Smooth muscle cell (in vitro differentiated cells): ENCODE results near the gene AGR3. TPM values are rescaled to one million over a fixed set of nuclear protein-coding genes. Genes with fewer than 3 reads are reported as not detected.

ENCODE experiments used
- DNase-seq: peaks from one replicate; lab custom pipeline; 2025; ENCODE audit not compliant: unreplicated experiment; lab: John Stamatoyannopoulos, UW
- H2AFZ ChIP-seq: fragments of 200-600 bp; sonication (generic); 2 replicates; pipeline ENCODE4 v1.6.0; 2016; ENCODE audit warnings: antibody characterized with exemption, low read depth, mild to moderate bottlenecking
- H3F3A ChIP-seq: fragments of 200-600 bp; sonication (generic); 2 replicates; pipeline ENCODE4 v1.6.0; 2017; ENCODE audit warnings: antibody characterized with exemption, low read depth
- H3K27ac ChIP-seq: fragments of 200-600 bp; sonication (generic); 2 replicates; pipeline ENCODE4 v1.5.1; 2016; ENCODE audit warnings: low read depth, mild to moderate bottlenecking
- H3K27me3 ChIP-seq: fragments of 200-600 bp; sonication (generic); 2 replicates; pipeline ENCODE4 v1.6.1; 2016; ENCODE audit warnings: low read depth, mild to moderate bottlenecking
- H3K36me3 ChIP-seq: fragments of 200-600 bp; sonication (generic); 2 replicates; pipeline ENCODE4 v1.5.1; 2016; ENCODE audit warnings: low read depth
- H3K4me1 ChIP-seq: fragments of 200-600 bp; sonication (generic); 2 replicates; pipeline ENCODE4 v1.5.1; 2016; ENCODE audit warnings: low read depth
- H3K4me2 ChIP-seq: fragments of 200-600 bp; sonication (generic); 2 replicates; pipeline ENCODE4 v1.6.0; 2016; ENCODE audit warnings: mild to moderate bottlenecking
- H3K4me3 ChIP-seq: fragments of 200-600 bp; sonication (generic); 2 replicates; pipeline ENCODE4 v1.5.1; 2016; ENCODE audit warnings: mild to moderate bottlenecking
- H3K79me2 ChIP-seq: fragments of 200-600 bp; sonication (generic); 2 replicates; pipeline ENCODE4 v1.6.0; 2016; ENCODE audit warnings: low read depth, mild to moderate bottlenecking
- H3K9ac ChIP-seq: fragments of 200-600 bp; sonication (generic); 2 replicates; pipeline ENCODE4 v1.6.0; 2016; ENCODE audit warnings: low read depth
- H3K9me3 ChIP-seq: fragments of 200-600 bp; sonication (generic); replicated peaks from 2 replicates; pipeline ENCODE4 v1.5.1; 2016; ENCODE audit warnings: low read depth
- H4K20me1 ChIP-seq: fragments of 200-600 bp; sonication (generic); 2 replicates; pipeline ENCODE4 v1.6.0; 2016; ENCODE audit warnings: low read depth
- WGBS: methylation state at CpG from one replicate; pipeline ENCODE4 v1.1.7; 2016; ENCODE audit warnings: low lambda C conversion rate; 5-methylcytosine and 5-hydroxymethylcytosine counted together
- polyA plus RNA-seq: library from polyadenylated mRNA; unstranded; fragments of >200 nt; fragmentation: Nextera tagmentation; extraction: Ambion mirVana; gene quantifications from 2 replicates; pipeline ENCODE4 v1.2.1, GENCODE V29; 2016
- total RNA-seq: library from RNA; depleted of rRNA; stranded (reverse); fragments of >200 nt; gene quantifications from 2 replicates; pipeline ENCODE4 v1.2.3, GENCODE V29; 2014
- TF ChIP-seq, protein P1 (sequence below): fragments of 200-600 bp; sonication (generic); IDR thresholded peaks from 2 replicates; pipeline ENCODE4 v1.5.1; 2017; ENCODE audit warnings: borderline replicate concordance, mild to moderate bottlenecking, antibody characterized with exemption; ENCODE audit not compliant: insufficient read depth, poor library complexity, severe bottlenecking

The AGR3 gene
- total and polyA plus RNA-seq, 2 experiments from 2014 or later: not detected

DNA sequence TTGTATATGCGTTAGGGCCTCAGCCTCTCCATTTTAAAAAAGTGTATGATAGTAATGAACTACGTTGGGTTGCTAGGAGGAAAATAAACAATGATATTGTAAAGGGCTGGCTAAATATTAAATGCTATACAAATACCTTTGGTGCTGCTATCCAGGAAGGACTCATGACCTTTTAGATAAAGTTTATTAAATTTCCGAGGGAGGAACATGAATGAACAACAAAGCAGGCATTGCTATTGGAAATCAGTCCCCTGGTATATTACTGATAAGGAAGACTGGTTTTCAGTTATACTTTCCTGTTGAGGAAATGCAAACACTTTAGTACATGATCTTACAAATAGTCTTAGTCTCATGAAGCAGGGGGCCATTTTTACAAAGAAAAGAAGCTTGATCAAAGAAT is 59.8 kb downstream of the AGR3 start:
- Histone ChIP-seq H4K20me1 (no peaks in the 10 kb centered on the region), H3K27ac (no peak overlapping the region), H3K9ac (no peak overlapping the region), H3K36me3 (no peaks in the 10 kb centered on the region), H3K4me3 (no peak overlapping the region), H3F3A (no peaks in the 10 kb centered on the region), H3K9me3 (no peaks in the 10 kb centered on the region), H3K4me1 (no peaks in the 10 kb centered on the region), H3K4me2 (no peak overlapping the region), H3K27me3 (no peaks in the 10 kb centered on the region), H3K79me2 (no peaks in the 10 kb centered on the region), H2AFZ (no peak overlapping the region)
- 86% methylated on average over 3 of the region's 3 CpGs for whole genome bisulfite sequencing
- DNase-seq: no peak
- TF ChIP-seq, protein P1, sequence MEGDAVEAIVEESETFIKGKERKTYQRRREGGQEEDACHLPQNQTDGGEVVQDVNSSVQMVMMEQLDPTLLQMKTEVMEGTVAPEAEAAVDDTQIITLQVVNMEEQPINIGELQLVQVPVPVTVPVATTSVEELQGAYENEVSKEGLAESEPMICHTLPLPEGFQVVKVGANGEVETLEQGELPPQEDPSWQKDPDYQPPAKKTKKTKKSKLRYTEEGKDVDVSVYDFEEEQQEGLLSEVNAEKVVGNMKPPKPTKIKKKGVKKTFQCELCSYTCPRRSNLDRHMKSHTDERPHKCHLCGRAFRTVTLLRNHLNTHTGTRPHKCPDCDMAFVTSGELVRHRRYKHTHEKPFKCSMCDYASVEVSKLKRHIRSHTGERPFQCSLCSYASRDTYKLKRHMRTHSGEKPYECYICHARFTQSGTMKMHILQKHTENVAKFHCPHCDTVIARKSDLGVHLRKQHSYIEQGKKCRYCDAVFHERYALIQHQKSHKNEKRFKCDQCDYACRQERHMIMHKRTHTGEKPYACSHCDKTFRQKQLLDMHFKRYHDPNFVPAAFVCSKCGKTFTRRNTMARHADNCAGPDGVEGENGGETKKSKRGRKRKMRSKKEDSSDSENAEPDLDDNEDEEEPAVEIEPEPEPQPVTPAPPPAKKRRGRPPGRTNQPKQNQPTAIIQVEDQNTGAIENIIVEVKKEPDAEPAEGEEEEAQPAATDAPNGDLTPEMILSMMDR: no peak

DNA sequence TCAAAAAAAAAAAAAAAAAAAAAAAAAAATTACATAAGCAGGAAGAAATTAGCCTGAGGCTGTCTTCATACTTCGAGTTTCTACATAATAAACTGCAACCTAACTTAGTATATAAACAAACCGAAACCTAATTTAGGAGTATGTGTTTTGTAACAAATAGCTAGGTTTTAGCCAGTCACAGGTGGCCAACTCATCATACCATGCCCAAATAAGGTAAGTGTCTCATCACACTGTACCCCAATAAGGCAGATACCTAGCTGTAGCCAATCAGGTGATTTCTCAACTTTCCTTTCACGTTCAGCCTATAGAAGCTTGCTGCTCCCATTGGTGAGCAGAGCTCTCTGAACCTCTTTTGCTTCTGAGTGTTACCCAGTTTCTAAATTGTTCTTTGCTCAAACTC is 63.1 kb downstream of the AGR3 start:
- H3K9ac ChIP-seq: no peak overlapping the region
- H3K36me3 ChIP-seq: no peaks in the 10 kb centered on the region
- DNase-seq: no peak
- H3K4me2 ChIP-seq: no peak overlapping the region
- no peaks in the 10 kb centered on the region for H3K27me3 ChIP-seq
- no peak overlapping the region for H3K27ac ChIP-seq
- H3F3A ChIP-seq: no peaks in the 10 kb centered on the region
- H3K9me3 ChIP-seq: no peaks in the 10 kb centered on the region
- H3K4me1 ChIP-seq: no peaks in the 10 kb centered on the region
- H3K4me3 ChIP-seq: no peak overlapping the region
- WGBS: 95% methylated on average over 3 of the region's 3 CpGs
- H2AFZ ChIP-seq: no peak overlapping the region
- TF ChIP-seq, protein P1: no peak
- no peaks in the 10 kb centered on the region for H4K20me1 ChIP-seq
- no peaks in the 10 kb centered on the region for H3K79me2 ChIP-seq

DNA sequence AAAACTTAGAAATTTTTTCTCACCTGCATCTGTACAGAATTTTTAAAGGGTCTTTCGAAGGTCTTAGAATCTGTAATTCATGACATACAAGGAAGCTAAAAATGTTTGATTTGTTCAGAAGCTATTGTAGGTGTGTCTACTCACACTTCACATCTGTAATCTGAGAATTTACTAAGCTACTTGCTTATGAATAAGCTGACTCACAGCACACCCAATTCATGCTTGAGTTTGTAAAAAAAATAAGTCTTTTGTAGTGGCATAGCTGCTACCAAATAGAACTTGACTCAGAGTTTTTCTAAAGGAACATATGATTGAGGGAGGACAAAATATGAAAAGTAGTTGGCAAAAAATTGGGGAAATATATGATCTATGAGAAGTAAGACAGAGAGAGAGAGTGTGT is 64.2 kb downstream of the AGR3 start:
- no peak for DNase-seq
- no peak overlapping the region for H3K27ac ChIP-seq
- H3K36me3 ChIP-seq: no peaks in the 10 kb centered on the region
- no peaks in the 10 kb centered on the region for H3K27me3 ChIP-seq
- TF ChIP-seq, protein P1: no peak
- H4K20me1 ChIP-seq: no peaks in the 10 kb centered on the region
- no peak overlapping the region for H3K4me2 ChIP-seq
- H3K9me3 ChIP-seq: no peaks in the 10 kb centered on the region
- no peak overlapping the region for H2AFZ ChIP-seq
- H3K79me2 ChIP-seq: no peaks in the 10 kb centered on the region
- no peak overlapping the region for H3K4me3 ChIP-seq
- H3K9ac ChIP-seq: no peak overlapping the region
- H3K4me1 ChIP-seq: no peaks in the 10 kb centered on the region
- 97% methylated on average over 1 of the region's 1 CpG for WGBS
- no peaks in the 10 kb centered on the region for H3F3A ChIP-seq

DNA sequence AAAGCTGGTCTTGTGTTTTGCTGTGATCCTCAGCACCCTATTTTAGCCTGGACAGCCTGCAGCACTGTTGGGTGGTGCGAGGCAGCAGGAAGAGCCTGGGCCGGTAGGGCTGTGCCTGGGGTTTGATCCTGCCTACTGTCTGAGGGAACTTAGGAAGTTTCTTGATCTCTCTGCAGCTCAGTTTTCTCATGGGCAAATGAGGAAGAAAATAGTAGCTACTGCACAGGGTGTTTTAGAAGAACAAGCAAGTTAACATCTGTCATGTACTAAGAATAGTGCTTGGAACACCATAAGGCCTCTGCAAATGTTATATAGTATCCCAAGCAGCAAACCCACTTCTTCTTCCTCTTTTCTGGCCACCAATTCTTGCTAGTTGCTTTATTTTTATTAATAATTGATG is 65.0 kb downstream of the AGR3 start:
- no peak overlapping the region for H3K27ac ChIP-seq
- H3K9ac ChIP-seq: no peak overlapping the region
- no peak for DNase-seq
- 64% methylated on average over 2 of the region's 2 CpGs for WGBS
- no peak overlapping the region for H3K4me2 ChIP-seq
- H3K27me3 ChIP-seq: no peaks in the 10 kb centered on the region
- no peak overlapping the region for H3K4me3 ChIP-seq
- no peaks in the 10 kb centered on the region for H3K4me1 ChIP-seq
- H4K20me1 ChIP-seq: no peaks in the 10 kb centered on the region
- no peaks in the 10 kb centered on the region for H3K79me2 ChIP-seq
- no peak overlapping the region for H2AFZ ChIP-seq
- no peaks in the 10 kb centered on the region for H3F3A ChIP-seq
- no peaks in the 10 kb centered on the region for H3K9me3 ChIP-seq
- H3K36me3 ChIP-seq: no peaks in the 10 kb centered on the region
- TF ChIP-seq, protein P1: no peak
